Right lung (tissue), 10 donors: ENCODE results near the gene PRAMEF14. TPM values are rescaled to one million over a fixed set of nuclear protein-coding genes. Genes with fewer than 3 reads are reported as not detected.
"Not testable (repeated sequence)": the region's sequence is repeated elsewhere in the genome, so short reads cannot be mapped to it uniquely, and the experiment has no call there.

Experiments used
- DNase-seq, 2 donors: peaks; one replicate each; pipeline ENCODE4 v3.0.0-alpha.2; 2013
- long read RNA-seq, 8 donors: transcript quantifications; one replicate each; lab custom pipeline, GENCODE V29; 2026
- polyA plus RNA-seq, 5 donors: library from polyadenylated mRNA; unstranded; fragments of 120-200 nt; gene quantifications; one replicate each; pipeline versions ENCODE4 v1.2.1 to v1.2.3, GENCODE V29; 2013; ENCODE audit warnings: inconsistent platforms in 1 of 5, low replicate concordance in 1 of 5; ENCODE audit not compliant: insufficient read length in 5 of 5, insufficient read depth in 1 of 5

PRAMEF14 gene, protein sequence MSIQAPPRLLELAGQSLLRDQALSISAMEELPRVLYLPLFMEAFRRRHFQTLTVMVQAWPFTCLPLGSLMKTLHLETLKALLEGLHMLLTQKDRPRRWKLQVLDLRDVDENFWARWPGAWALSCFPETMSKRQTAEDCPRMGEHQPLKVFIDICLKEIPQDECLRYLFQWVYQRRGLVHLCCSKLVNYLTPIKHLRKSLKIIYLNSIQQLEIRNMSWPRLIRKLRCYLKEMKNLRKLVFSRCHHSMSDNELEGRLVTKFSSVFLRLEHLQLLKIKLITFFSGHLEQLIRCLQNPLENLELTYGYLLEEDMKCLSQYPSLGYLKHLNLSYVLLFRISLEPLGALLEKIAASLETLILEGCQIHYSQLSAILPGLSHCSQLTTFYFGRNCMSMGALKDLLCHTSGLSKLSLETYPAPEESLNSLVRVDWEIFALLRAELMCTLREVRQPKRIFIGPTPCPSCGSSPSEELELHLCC
- not detected for polyA plus RNA-seq
- long read RNA-seq, donor 1, result 0 reads
- long read RNA-seq, donor 2, result 0 reads
- long read RNA-seq, donor 3, result 0 reads
- long read RNA-seq, donor 4, result 0 reads
- long read RNA-seq, donor 5, result 0 reads
- long read RNA-seq, donor 6, result 0 reads
- long read RNA-seq, donor 7, result 0 reads
- long read RNA-seq, donor 8, result 0 reads

DNA sequence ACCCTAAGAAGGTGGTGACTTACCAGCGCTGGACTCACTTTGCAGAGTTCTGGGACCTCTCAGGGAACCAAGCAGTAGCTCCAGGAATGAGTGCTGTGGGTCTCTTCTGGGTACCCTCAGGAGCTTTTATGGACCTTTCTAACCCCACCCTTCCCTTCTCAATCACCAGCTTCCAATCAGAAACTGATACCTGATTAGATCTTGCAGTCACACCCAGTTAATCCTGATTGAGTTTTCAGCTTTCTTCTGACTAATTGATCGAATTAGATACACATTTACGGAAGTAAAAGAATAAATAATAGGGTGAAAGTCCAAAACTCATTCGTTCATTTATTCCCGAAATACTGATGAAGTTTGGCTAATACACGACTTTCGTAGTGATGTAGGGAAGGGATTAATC is at the start of gene PRAMEF14:
Gene PRAMEF14 (minus strand): TSS at position 101 of the 400 bp plus-strand sequence. CDS start 1,820 bp downstream, outside the sequence.
- not testable (repeated sequence) for DNase-seq

DNA sequence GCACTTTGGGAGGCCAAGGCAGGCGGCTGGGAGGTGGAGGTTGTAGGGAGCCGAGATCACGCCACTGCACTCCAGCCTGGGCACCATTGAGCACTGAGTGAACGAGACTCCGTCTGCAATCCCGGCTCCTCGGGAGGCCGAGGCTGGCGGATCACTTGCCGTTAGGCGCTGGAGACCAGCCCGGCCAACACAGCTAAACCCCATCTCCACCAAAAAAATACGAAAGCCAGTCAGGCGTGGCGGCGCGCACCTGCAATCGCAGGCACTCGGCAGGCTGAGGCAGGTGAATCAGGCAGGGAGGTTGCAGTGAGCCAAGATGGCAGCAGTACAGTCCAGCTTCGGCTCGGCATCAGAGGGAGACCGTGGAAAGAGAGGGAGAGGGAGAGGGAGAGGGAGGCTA is 48.4 kb upstream of the PRAMEF14 start:
- DNase-seq, result not testable (repeated sequence)

DNA sequence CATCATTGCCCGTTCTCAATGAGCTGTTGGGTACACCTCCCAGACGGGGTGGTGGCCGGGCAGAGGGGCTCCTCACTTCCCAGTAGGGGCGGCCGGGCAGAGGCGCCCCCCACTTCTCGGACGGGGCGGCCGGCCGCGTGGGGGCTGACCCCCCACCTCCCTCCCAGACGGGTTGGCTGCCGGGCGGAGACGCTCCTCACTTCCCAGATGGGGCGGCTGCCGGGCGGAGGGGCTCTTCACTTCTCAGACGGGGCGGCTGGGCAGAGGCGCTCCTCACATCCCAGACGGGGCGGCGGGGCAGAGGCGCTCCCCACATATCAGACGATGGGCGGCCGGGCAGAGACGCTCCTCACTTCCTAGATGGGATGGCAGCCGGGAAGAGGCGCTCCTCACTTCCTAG is 47.8 kb upstream of the PRAMEF14 start:
- not testable (repeated sequence) for DNase-seq

DNA sequence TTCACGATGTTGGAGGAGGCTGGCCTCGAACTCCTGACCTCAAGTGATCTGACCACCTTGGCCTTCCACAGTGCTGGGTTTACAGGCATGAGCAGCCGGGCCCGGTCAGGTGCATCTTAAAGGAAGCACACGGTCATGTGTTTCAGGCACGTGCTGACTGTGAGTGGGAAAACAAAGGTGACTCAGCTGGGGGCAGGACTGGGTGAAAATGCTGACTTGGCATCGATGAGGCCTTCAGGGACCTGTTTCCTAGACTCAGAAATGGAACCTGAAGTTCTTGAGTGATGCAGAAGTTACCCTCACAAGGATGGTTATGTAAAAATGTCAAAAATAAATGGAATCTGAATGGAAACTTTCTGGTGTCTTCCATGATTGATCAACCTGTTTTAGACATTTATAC is 46.1 kb upstream of the PRAMEF14 start:
- DNase-seq, result not testable (repeated sequence)

DNA sequence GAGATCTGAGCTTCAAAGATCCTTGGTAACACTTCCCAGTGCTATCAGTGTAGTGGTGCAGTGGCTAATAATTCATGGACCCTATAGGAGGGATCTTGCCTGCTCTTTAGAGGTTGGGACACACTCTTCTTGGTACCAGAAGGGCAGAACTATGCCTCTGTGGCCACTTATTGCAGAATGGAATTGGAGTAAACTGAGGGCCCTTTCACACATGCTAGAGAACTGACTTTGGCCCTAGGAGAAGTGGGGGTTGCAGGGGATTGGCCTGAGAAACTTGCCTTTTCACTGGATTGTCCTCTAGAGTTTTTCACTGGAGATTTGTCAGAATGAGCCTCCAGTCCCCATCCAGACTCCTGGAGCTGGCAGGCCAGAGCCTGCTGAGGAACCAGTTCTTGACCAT is 42.4 kb upstream of the PRAMEF14 start, which contains the start of gene PRAMEF17:
Gene PRAMEF17 (plus strand): TSS at position 301 of the 400 bp plus-strand sequence. CDS start 26 bp downstream, at position 327.
- DNase-seq, result not testable (repeated sequence)

DNA sequence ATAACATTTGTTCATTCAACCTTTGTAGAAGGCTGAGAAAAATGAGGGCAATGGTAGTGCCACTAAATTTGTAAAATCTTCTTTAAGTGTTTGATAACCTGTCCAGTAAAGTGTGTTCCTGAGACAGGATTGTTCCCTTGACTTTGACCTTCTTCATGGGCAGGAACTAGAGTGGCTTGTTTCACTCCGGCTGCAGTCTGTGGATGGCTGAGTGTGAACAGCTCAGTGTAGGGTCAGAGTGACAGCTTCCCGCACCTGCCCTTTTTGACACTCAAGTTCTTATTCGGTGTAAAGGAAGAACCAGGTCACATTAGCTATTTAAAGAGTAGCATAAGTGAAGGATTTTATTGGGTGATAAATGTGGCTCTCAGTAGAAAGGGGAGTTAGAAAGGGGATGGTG is 33.4 kb upstream of the PRAMEF14 start:
- DNase-seq, result not testable (repeated sequence)

DNA sequence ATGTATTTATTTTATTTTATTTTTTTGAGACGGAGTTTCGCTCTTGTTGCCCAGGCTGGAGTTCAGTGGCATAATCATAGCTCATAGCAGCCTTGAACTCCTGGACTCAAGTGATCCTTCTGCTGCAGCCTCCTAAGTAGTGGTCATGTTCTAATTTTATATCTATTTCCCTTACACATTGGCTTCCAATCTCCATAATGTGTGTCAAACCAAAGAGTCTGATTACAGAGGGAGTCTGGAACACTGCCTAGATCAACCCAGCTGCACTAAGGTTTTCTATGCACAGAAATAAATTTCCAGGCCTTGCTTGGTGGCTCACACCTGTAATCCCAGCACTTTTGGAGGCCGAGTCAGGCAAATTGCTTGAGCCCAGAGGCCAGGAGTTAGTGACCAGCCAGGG is 32.0 kb upstream of the PRAMEF14 start:
- not testable (repeated sequence) for DNase-seq

DNA sequence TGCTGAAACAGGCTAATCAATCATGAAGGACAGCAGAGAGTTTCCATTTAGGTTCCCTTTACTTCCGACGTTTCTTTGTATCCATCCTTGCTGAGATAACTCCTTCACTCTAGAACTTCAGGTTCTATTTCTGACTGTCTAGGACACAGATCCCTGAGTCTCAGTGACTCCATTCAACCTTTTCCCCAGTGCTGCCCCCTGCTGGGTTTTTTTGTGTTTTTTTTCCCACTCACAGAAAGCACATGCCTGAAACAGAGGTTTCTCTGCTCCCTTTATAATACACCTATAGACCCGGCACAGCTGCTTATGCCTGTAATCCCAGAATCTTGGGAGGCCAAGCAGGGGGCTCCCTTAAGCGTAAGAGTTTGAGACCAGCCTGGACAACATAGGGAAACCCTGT is 21.6 kb upstream of the PRAMEF14 start:
- DNase-seq, result not testable (repeated sequence)

DNA sequence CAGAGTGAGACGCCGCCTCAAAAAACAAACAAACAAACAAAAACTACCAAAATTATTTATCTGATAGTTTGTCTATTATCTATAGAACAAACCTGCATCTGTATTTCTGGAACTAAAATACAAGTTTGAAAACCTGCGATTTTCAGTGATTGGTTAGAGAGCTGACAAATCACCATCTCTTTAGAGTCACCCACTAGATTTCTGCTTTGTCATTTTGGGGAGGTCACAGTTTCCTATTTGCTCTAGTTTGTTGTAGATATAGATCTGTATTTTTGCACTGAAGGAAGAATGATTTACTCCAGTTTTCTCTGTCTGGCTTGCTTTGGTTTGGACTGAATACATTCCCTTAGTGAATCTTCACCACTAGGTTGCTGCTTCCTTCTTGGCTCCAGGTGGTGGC is 19.6 kb upstream of the PRAMEF14 start:
- DNase-seq, result not testable (repeated sequence)

DNA sequence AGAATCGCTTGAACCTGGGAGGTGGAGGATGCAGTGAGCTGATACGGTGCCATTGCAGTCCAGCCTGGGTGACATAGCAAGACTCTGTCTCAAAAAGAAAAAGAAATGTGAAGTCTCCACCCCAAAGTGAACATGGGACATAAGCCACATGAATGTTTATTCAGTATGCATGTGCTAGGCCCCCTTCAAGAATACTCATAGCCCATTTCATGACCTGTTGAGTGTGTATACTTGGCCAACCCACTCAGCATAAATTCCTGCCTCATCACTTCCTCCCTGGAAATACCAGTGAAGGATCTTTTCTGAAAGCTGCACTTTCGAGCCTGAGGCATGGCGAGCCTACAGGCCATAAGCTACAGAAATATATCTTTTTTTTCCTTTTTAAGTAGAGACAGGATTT is 18.0 kb upstream of the PRAMEF14 start:
- DNase-seq, result not testable (repeated sequence)

DNA sequence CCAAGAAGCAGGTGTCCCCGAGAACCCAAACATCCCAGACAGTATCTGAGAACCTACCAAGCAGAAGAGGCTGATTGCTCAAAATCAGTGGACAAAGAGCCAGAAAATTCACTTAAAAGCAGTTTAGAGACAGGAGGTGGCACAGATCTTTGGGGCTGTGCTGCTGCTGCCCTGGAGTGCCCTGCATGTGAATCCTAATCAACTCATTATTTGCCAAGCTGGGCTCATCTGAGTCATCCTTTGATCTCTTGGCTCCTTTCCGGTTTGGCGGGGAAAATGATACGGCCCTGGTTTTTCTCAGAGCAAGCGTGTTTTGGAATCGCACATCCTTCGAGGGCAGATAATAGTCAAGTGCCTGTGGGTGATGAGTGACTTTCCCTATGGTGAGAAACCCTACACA is 15.4 kb upstream of the PRAMEF14 start:
- not testable (repeated sequence) for DNase-seq

DNA sequence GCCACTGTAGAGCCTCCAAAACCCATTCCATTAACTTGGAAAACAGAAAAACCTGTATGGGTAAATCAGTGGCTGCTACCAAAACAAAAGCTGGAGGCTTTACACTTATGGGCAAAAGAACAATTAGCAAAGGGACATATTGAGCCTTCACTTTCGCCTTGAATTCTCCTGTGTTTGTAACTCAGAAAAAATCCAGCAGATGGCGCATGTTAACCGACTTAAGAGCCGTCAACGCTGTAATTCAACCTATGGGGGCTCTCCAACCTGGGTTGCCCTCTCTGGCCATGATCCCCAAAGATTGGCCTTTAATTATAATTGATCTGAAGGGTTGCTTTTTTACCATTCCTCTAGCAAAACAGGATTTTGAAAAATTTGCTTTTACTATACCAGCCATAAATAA is 9.8 kb upstream of the PRAMEF14 start:
- DNase-seq, result peak; percentile 4 to 9

DNA sequence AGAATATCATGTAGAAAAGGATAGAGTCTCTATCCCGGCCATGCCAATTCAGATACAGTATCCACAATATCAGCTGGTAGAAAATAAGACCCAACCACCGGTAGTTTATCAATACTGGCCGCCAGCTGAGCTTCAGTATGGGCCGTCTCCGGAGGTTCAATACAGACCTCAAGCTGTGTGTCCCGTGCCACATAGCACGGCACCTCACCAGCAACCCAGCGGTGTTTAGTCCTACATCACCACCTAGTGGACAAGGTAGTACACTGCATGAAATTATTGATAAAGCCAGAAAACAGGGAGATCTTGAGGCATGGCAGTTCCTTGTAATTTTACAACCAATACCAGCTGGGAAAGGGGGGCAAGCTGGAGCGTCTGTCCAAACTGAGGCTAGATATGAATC is 7.5 kb upstream of the PRAMEF14 start:
- not testable (repeated sequence) for DNase-seq

DNA sequence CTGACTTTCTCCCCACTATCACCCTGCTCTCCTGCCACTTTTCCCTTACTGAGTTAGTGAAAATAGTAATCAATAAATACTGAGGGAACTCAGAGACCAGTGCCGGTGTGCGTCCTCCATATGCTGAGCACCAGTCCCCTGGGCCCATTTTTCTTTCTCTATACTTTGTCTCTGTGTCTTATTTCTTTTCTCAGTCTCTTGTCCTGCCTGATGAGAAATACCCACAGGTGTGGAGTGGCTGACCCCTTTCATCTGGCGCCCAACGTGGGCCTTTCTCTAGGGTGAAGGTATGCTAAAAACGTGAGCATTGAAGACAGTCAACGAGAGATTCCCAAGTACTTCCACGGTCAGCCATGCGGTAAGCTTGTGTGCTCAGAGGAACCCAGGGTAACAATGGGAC is 6.5 kb upstream of the PRAMEF14 start:
- not testable (repeated sequence) for DNase-seq

DNA sequence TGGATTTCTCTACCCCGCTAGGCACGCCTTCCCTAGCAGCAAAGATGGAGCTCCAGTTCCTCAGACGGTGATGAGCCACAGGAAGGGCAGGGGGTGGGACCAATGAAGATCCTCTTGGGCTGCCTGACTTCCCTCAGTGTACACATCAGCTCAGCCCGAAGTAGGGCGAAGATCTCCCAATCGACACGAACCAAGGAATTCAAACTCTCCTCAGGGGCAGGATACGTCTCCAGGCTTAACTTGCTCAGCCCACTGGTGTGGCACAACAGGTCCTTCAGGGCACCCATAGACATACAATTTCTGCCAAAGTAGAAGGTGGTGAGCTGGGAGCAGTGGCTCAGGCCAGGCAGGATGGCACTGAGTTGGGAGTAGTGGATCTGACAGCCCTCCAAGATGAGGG is 4.4 kb downstream of the PRAMEF14 start:
- not testable (repeated sequence) for DNase-seq

DNA sequence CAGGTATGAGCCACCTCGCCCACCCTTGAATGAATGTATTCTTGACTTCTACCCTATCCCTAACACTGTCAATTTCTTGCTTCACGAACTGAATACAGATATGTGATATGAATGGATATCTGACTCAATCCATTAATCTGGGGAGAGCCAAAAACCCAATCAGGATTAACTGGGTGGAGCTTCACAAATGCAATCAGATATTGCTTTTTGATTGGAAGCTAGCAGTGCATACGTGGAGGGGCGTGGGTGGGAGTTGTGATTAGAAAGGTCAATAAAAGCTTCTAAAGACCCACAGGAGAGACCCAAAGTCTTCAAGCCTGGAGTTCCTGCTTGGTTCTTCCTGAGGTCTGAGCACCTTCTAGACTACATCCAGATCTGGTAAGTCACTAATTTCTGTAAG is 31.7 kb downstream of the PRAMEF14 start, which contains the start of gene PRAMEF15:
Gene PRAMEF15 (plus strand): TSS at position 301 of the 400 bp plus-strand sequence. CDS start 2,827 bp downstream, outside the sequence.
- DNase-seq, result not testable (repeated sequence)

DNA sequence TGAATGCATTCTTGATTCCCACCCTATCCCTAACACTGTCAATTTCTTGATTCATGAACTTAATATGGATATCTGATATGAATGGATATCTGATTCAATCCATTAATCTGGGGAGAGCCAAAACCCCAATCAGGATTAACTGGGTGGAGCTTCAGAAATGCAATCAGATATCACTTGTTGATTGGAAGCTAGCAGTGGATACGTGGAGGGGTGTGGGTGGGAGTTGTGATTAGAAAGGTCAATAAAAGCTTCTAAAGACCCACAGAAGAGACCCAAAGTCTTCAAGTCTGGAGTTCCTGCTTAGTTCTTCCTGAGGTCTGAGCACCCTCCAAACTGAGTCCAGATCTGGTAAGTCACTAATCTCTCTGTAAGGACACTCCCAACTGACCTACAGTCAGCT is 43.7 kb downstream of the PRAMEF14 start, which contains the start of gene PRAMEF33:
Gene PRAMEF33 (plus strand): TSS at position 301 of the 400 bp plus-strand sequence. CDS start 2,416 bp downstream, outside the sequence.
- not testable (repeated sequence) for DNase-seq

DNA sequence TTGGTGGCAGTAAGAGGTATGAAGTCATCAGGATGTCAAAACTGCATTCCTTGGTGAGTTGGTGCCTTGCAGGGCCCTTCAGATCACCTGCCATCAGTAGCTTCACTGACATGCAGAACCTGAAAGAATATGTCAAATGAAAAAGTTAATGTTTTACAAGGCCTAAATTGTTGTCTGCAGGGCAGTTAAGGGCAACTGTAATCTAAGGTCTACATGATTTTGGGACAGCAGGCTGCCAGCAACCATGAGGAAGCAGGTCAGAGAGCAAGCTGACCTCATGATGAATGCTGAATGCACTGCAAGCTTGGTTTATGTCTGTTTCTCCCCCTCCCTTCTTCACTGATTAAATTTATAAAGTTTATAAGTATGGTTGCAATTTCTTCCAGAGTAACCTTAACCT is 44.7 kb downstream of the PRAMEF14 start:
- not testable (repeated sequence) for DNase-seq

DNA sequence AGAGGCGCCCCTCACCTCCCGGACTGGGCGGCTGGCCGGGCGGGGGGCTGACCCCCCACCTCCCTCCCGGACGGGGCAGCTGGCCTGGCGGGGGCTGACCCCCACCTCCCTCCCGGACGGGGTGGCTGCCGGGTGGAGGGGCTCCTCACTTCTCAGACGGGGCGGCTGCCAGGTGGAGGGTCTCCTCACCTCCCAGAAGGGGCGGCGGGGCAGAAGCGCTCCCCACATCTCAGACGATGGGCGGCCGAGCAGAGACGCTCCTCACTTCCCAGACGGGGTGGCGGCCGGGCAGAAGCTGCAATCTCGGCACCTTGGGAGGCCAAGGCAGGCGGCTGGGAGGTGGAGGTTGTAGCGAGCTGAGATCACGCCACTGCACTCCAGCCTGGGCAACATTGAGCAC is 48.2 kb downstream of the PRAMEF14 start:
- not testable (repeated sequence) for DNase-seq

DNA sequence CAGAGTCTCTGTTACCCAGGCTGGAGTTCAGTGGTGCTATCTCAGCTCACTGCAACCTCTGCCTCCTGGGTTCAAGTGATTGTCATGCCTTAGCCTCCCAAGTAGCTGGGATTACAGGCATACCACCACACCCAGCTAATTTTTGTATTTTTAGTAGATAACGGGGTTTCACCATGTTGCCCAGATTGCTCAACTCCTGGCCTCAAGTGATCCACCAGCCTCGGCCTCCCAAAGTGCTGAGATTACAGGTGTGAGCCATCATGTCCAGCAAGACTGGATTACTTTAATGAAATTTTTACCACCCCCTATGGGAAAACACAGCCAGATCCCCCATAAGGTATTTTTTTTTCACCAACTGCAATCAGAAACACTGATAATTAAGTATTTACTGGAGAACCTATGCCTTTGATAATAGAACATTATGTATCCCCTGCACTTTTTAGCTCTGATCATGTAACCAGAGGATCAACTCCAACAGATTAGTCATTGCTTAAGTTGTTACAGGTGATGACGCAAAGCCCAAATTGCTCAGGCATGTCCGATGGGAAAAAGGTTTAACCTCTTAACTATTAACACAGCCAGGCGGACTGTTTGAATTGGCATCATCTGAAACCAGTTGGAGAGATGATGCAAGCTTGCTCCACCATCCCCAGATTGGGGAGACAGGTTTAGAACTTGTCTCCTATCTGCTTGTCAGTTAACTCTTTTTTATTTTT is 49.6 kb downstream of the PRAMEF14 start:
- DNase-seq, result not testable (repeated sequence)
